HG03066 (cell line): Measurements from ENCODE around the gene TMEM117.
A peak's percentile ranks its signal among the peaks of the same experiment; 100 is the strongest.

Source experiments
- ATAC-seq: cut with Tn5 transposase; IDR thresholded peaks from one replicate; pipeline ENCODE4 v1.9.1; 2021; ENCODE audit warnings: low read depth; ENCODE audit not compliant: unreplicated experiment

TMEM117 gene

DNA sequence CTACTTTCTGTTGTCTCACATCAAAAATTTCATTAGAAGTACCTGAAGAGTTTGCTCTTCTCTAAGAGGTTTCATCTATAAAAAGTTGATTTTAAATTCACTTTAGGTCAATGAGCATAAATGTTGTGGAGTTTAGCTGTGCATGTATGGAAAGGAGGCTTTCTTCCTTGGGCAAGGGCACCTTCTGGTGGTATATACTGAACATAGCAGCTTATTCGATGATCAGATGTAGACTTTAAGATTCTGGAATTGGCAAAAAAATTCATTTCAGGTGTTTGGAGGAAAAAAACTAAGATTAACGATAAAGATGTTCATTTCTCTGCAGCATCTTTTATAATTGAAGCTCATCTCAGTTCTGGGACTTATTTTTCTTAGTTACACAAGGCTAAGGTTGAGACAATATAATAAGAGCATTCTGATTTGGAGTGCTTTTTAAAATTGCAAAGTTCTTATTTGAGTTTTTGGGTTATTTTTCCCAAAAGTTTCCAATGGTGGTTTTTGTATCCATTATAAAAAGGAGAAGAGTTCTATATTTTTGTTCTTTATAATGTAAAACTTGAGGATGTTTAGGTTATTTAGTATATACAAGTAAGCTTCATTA is 46.8 kb downstream of the TMEM117 start:
- peak; percentile 92 for ATAC-seq

DNA sequence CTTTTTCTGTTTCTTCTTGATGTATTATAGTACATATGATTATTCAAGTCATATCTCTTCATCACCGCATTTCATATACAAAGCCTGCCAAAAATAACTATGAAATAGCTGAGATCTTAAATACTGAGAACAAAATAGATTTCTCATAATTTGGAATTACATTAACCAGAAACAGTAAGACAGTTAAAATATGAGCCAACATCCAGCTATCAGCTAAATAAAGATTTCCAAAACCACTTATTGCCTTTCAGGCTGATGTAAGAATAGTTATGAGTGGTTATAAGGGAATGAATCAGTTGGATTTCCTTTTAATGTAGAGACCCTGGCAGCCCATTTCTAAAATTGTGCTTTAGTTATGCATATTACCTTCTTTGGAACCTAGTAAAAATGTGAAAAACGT is 47.4 kb downstream of the TMEM117 start:
- no peak for ATAC-seq

DNA sequence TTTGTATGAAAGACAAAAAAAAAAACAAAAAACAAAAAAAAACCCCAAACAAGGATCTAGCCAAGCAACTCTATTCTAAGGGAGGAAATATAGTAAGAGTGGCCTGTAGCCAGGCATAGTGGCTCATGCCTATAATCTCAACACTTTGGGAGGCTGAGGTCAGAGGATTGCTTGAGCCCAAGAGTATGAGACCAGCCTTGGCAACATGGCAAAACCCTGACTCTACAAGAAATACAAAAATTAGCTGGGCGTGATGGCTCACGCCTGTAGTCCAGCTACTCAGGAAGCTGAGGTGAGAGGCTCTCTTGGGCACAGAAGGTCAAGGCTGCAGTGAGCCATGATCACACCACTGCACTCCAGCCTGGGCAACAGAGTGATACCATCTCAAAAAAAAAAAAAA is 47.9 kb downstream of the TMEM117 start:
- ATAC-seq, result no peak

DNA sequence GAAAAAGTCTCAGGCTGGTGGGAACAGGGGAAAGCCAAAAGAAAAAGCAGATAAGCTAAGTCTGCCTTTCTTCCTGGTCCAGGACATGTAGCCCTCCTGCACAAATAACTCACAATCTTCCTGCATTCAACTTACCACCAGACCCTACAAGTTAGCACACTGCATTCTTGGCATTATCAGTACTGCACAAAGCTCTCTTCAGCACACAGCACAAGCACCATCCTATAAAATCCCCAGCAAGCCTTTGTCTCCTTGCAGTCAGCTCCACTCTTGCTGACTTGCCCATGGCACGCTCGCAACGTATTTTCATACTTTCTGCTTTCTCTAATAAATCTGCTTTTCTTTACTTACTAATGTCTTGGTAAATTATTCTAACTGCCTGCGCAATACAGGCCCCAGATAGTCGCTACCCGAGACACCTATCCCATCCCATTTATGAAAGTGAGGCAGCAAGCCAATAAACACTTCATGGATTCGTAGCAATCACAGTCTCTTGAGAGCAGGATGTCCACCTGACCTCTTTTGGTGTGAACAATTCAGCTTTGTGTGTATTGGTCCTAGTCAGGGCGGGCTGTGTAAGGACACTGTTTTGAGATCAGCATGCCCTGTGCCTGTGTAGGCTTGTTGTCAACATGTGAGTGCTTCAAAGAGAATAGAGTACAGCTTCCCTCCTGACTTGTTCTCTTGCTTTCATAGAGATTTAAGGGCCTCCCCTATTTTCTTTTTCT is 49.0 kb downstream of the TMEM117 start:
- ATAC-seq, result no peak

DNA sequence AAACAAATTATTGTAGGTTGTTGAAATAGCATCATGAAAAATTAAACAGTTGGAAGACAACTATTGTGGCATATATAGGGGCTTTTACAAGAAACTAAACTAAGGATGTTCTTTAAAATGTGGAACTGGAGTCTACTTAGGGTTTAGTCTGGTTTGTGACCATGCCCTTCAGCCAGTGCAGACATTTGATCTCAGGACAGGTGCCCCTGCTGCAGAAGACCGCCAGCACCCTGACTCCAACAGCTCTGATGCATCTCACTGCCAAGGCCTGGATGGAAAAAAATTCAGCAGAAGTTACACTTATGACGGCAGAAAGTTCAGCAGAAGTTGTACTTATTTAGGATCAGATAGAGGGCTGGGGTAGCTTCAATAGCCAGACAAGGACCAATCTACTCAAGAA is 51.5 kb downstream of the TMEM117 start:
- no peak for ATAC-seq

DNA sequence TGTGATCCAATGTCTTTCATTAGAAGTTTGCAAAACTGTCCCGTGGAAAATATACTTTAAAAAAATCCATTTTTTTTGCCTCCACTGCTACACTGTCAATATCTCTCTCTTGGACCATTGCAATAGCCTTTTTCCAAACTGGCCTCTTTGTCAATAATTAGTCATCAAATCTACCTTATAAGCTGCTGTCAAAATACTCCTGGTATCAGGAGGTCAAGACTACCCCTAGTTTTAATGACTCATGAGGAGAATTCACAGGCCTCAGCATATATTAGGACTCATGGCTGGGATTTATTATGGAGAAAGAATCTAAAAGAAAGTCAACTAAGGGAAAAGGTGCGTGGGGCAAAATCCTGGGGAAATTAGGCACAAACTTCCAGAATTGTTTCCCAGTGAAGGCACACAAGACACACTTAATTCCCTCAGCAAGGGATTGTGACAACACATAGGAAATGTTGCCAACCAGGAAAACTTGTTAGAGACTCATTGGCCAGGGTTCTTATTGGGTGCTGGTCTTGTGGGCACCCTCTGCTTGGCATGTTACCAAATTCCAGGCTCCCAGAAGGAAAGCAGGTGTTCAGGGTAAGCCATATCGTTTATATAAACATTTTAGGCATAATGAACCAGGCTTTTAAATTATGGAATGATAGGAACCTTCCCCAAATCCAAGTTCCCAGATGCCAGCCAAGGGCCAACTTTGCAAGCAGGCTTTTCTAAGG is 56.1 kb downstream of the TMEM117 start:
- ATAC-seq, result no peak

GRCh38 chr12:43893670-43894069 is 57.8 kb downstream of the TMEM117 start:
- no peak for ATAC-seq

DNA sequence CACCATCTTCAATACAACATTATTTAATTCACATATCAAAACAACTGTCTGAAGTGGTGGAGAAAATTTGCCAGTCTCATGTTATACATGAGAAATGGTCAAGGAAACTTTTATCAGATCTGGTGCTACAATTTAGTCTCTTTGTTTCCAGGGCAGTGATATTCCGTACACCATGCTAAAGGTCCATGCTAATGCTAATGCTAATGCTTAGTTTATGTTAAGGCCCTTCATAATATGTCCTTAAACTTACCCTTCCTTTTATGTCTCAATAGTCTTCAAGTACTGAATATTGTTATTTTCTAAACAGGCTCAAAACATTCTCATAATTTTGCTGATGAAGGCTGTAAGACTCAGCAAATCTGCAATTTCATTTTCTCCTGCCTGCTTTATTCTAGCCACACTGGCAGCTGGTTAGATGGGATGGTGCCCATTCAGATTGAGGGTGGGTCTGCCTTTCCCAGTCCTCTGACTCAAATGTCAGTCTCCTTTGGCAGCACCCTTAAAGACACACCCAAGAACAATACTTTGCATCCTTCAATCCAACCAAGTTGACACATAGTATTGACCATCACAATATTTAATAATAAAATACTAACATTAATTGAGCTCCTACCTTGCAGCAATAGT is 59.8 kb downstream of the TMEM117 start:
- no peak for ATAC-seq

DNA sequence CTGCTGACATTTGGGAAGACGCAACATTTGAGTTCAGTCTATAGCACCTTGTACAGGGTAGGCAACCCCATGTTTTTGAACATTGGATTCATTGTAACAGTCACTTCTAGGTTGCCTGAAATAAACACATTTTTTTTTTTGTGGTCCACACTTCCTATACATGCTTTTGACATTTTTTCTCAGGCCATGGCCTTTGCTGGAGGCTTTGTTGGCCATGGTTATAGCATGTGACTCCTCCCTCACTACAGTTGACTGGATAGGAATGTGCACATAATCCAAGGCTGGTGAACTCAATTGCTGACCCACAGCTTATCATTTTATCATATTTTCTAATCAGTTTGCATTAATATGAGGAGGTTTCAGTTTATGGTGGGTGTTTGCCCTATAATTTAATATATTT is 60.6 kb downstream of the TMEM117 start:
- ATAC-seq, result no peak

DNA sequence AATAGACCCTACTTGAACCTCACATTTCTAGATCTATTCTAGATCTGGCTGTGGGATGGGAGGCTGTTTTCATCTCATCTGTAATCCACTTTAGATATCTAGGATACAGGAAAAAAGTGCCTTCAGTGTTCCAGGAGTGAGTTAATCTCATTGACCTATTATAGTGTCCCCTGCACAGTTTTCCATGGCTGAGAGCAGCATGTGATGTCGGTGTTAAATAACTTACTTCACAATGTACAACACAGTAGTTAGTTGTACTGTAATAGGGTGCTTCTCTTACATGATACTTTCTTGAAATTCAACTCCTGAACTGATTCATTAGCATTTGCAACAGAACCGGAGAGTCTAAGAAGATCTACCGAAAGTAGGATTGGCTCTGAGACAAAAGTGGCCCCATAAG is 62.6 kb downstream of the TMEM117 start:
- no peak for ATAC-seq

DNA sequence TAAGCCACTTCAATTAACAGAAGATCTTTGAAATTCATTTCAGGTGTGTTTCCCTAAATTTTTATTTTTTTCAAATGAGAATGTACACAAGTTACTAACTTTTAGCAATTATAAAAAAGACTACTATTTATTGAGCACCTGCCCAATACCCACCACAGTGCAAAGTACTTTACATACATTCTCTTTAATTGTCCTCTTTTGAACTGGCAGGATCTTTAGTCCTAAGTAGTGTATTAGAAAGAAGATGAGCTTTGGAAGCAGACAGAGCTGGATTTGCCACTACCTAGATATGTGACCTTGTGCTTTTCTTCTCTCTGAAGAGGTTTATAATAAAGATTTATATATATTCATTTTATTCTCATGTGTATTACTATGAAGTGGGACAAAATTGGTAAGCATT is 63.7 kb downstream of the TMEM117 start:
- no peak for ATAC-seq

GRCh38 chr12:43903686-43904085 is 67.8 kb downstream of the TMEM117 start:
- ATAC-seq, result no peak

GRCh38 chr12:43912859-43913258 is 77.0 kb downstream of the TMEM117 start:
- ATAC-seq, result no peak

DNA sequence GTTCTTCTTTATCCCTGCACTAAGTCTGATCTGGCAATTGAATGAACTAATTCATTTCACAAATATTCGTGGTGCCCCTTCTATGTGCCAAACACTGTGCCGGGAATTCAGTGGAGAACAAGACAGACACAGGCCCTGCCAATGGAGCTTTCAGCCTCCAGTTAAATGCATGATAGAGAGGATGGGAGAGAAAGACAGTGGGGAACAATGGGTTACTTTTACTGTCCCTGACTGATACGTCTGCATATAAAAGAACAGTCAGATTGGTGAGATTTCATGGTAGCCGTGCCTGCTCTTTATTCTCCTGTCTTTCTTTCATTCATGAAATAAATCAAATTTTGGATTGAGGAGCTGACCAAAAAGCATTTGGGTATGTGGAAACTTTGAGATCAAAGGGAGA is 78.5 kb downstream of the TMEM117 start:
- no peak for ATAC-seq

DNA sequence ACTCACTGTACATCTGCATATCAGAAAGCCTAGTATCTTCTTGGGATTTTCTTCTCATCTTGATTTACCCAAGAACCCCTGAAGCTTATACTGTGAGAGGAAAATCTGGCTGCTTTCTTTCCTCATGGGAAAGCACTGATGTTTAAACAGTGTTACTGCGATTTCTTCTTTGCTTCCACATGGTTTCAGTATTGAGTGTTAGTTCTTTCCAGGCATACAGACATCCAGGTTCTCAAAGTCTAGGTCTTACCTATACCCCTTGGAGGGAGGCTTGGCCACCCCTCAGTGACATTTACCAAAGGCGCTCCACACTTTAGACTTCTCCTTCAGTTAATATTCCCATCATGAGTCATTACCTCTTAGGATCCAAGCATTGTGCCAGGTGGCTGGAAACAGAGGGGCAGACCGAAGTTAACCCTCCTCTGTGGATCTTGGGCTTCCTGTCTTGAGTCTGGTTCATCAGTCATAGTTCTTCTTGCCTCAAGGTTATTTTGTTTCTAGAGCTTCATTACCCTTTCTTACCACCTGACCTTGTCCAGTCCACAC is 79.1 kb downstream of the TMEM117 start:
- ATAC-seq, result no peak

DNA sequence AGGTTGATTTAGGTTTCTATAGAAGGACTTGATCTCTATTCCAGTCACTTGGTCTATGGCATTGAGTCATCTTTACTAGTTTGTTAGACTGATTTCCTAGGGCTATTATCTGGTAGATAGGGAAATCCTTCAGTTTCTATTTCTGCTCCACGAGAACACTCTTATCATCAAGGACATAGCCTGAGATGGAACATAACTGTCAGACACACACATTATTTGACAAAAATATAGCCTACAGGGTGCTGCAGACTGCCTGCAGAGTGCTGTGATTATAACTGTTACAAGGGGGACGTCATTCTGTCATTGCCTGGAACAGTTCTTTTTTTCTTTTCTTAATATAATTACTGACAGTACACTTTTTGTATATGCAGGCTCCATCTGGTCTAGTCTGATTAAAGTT is 82.0 kb downstream of the TMEM117 start:
- no peak for ATAC-seq

- ATAC-seq, result no peak
Observed at GRCh38 chr12:43921666-43922337, 85.9 kb downstream of the TMEM117 start.

- no peak for ATAC-seq
Observed at GRCh38 chr12:43930032-43930431, 94.2 kb downstream of the TMEM117 start.

- ATAC-seq, result no peak
Observed at GRCh38 chr12:43931187-43931586, 95.3 kb downstream of the TMEM117 start.

DNA sequence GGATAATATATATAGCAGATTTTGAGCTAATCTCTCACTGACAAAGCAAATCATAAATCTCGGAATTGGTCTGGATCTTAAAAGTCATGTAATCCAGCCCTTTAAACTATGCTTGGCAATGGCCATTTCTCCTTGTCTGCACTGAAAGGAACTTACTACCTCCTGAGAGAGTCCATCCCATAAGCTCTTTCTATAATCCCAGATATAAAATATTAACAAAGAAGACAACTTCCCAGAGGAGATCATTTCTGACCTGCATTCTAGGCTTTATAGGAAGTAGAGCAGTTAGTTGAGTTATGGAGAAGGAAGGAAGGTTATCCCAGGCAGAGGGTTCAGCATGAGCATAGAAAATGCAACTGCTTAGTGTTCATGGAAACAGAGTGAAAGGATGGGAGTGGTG is 99.7 kb downstream of the TMEM117 start:
- ATAC-seq, result no peak

DNA sequence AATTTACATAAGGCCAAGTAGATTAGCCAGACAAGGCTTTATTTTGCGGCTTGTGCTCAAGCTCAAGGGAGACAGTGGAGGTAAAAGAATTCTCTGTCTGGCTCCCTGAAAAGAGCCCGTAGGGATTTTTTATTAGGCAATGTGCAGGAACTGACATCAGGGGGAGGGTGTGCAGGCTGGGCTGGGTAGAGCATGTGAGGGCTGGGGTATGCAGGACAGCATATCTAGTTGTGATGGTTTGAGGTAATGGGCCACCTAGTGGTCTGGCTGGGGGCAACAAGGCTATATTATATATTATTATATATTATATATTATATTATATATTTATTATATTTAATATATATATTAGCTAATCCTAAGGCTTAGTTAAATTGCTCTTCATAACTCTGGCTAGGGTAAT is 102.1 kb downstream of the TMEM117 start:
- ATAC-seq, result no peak
